AG09319 (cell line): ENCODE data around the gene RNF169.

ENCODE experiments used
- DNase-seq: peaks from one replicate; pipeline ENCODE4 v3.0.0-alpha.2; 2010; ENCODE audit warnings: low read depth; ENCODE audit errors: extremely low read depth
- CTCF ChIP-seq: IDR thresholded peaks from 2 replicates; pipeline ENCODE4 v1.5.1; 2011; ENCODE audit warnings: low read depth, mild to moderate bottlenecking, inconsistent platforms, low read length, moderate library complexity

RNF169 gene

GRCh38 chr11:74842967-74843366 lies 94.3 kb downstream of the RNF169 start:
- no peak for DNase-seq
- no peak for TF ChIP-seq CTCF

GRCh38 chr11:74844072-74844471 lies 95.4 kb downstream of the RNF169 start:
- no peak for TF ChIP-seq CTCF
- no peak for DNase-seq

- no peak for TF ChIP-seq CTCF
- DNase-seq, result no peak
These were observed 96.2 kb downstream of the RNF169 start for GRCh38 chr11:74844865-74845264.

- TF ChIP-seq CTCF, result no peak
- DNase-seq, result no peak
These were observed 97.4 kb downstream of the RNF169 start for GRCh38 chr11:74845978-74846517.

GRCh38 chr11:74846770-74847169 lies 98.1 kb downstream of the RNF169 start:
- TF ChIP-seq CTCF, result no peak; the same call in 1 of the 2 replicates
- DNase-seq, result no peak

- no peak for TF ChIP-seq CTCF
- no peak for DNase-seq
These were observed 98.7 kb downstream of the RNF169 start for GRCh38 chr11:74847395-74847794.

- TF ChIP-seq CTCF, result no peak
- no peak for DNase-seq
These were observed 99.2 kb downstream of the RNF169 start for GRCh38 chr11:74847895-74848294.
